Breast epithelium (tissue), 3 donors: ENCODE data around the gene GRIK5.

ENCODE experiments used
- CTCF ChIP-seq, 3 donors: fragments of 450-650 bp; IDR thresholded peaks; one replicate each; pipeline ENCODE4 v1.5.1; 2016 to 2017; ENCODE audit warnings: antibody characterized with exemption in 3 of 3, mild to moderate bottlenecking in 3 of 3, moderate library complexity in 3 of 3
- POLR2A ChIP-seq: fragments of 450-650 bp; IDR thresholded peaks from one replicate; pipeline ENCODE4 v1.6.1; 2016; ENCODE audit warnings: antibody characterized with exemption, mild to moderate bottlenecking, moderate library complexity
- POLR2AphosphoS5 ChIP-seq, 3 donors: sonication (generic); formaldehyde crosslinking; IDR thresholded peaks; one replicate each; pipeline ENCODE4 v1.6.1; 2017; ENCODE audit warnings: antibody characterized with exemption in 3 of 3

- TF ChIP-seq POLR2AphosphoS5 (IDR thresholded peaks at IDR 0.05) (no peak), CTCF (IDR thresholded peaks at IDR 0.05) (no peak), POLR2A (no peak)
These were observed 30.0 kb downstream of the GRIK5 start for GRCh38 chr19:42040031-42040430.
